Right lobe of liver (tissue), 6 donors: ENCODE results near the gene FAM241B. TPM values are rescaled to one million over a fixed set of nuclear protein-coding genes. Genes with fewer than 3 reads are reported as not detected.

Experiments used
- ATAC-seq, 4 donors: fragments of 200-7000 bp; cut with Tn5 transposase; one replicate each; pipeline ENCODE4 v1.9.1; 2020; ENCODE audit warnings: mild to moderate bottlenecking in 4 of 4, moderate library complexity in 4 of 4
- DNase-seq, 3 donors: peaks; one replicate each; pipeline ENCODE4 v3.0.0-alpha.2; 2020
- H3K27ac ChIP-seq, 3 donors: fragments of 200-600 bp; one replicate each; pipeline ENCODE4 v1.8.0; 2022
- H3K27me3 ChIP-seq, 2 donors: fragments of 200-600 bp; one replicate each; pipeline ENCODE4 v1.8.0; 2022
- H3K36me3 ChIP-seq, 4 donors: fragments of 200-600 bp; sonication (generic) in 1 of 4; one replicate each; pipeline versions ENCODE4 v1.5.1 to v1.8.0; 2017 to 2022; ENCODE audit warnings: control low read depth in 1 of 4
- H3K4me1 ChIP-seq, 4 donors: fragments of 200-600 bp; sonication (generic) in 1 of 4; one replicate each; pipeline versions ENCODE4 v1.5.1 to v1.8.0; 2017 to 2022; ENCODE audit warnings: control low read depth in 1 of 4
- H3K4me3 ChIP-seq, 3 donors: fragments of 200-600 bp; one replicate each; pipeline ENCODE4 v1.8.0; 2022
- H3K9me3 ChIP-seq, 4 donors: fragments of 200-600 bp; sonication (generic) in 1 of 4; one replicate each; pipeline versions ENCODE4 v1.5.1 to v1.8.0; 2017 to 2022; ENCODE audit warnings: control low read depth in 1 of 4
- CTCF ChIP-seq, 4 donors: fragments of 200-600 bp in 3 of 4; fragments of 450-650 bp in 1 of 4; IDR thresholded peaks; one replicate each; pipeline versions ENCODE4 v1.5.1 to v1.8.0; 2016 to 2022; ENCODE audit warnings: antibody characterized with exemption in 4 of 4, mild to moderate bottlenecking in 2 of 4
- POLR2A ChIP-seq: fragments of 450-650 bp; IDR thresholded peaks from one replicate; pipeline ENCODE4 v1.6.1; 2017; ENCODE audit warnings: antibody characterized with exemption, mild to moderate bottlenecking
- WGBS: methylation state at CpG from one replicate; pipeline ENCODE4 v1.1.6; 2018; ENCODE audit warnings: low coverage, low lambda C conversion rate; ENCODE audit not compliant: insufficient coverage; ENCODE audit errors: missing lambda C conversion rate; 5-methylcytosine and 5-hydroxymethylcytosine counted together
- intact Hi-C, 2 donors: fragments of 100-400 bp; cut with DNase I; formaldehyde crosslinking; loops; one replicate each; pipeline versions ENCODE4 v1.11.2 to v1.14.1; 2022
- total RNA-seq, 6 experiments: library from RNA; depleted of rRNA in 2 of 6; stranded (reverse); fragments of >200 nt in 2 of 6; fragmentation: NEBNext Ultra II Directional in 3 of 6; extraction: Animal tissue kit (Norgen Biotek cat#: 25700) in 3 of 6; gene quantifications; one replicate each; pipeline versions ENCODE4 v1.1.0 to v1.2.4, GENCODE V29; 2016 to 2023
- donor health status: DM: no; HTN: yes; CAD: no.
- donor health status: DM: no; HTN: no; CAD: no.
- donor health status: DM: no; HTN: no; CAD: no.
- donor health status: DM: no; HTN: yes; CAD: no.
- donor health status: DM: no; HTN: yes; CAD: no.

The FAM241B gene
- total RNA-seq, 6 experiments from 2014 or later, result 0.74 to 3.9 (median 1.5) TPM

- no peak for TF ChIP-seq POLR2A
- TF ChIP-seq CTCF (IDR thresholded peaks at IDR 0.05), result no peak
These were observed 3.2 kb upstream of the FAM241B start for GRCh38 chr10:69626826-69627225.

GRCh38 chr10:69628891-69629290 lies 1.2 kb upstream of the FAM241B start:
- Histone ChIP-seq H3K4me3 (no peak overlapping the region), H3K27me3 (no peaks in the 10 kb centered on the region), H3K9me3 (no peaks in the 10 kb centered on the region), H3K27ac (no peak overlapping the region), H3K36me3 (no peaks in the 10 kb centered on the region), H3K4me1 (no peaks in the 10 kb centered on the region)
- WGBS, result 38% methylated on average over 6 of the region's 6 CpGs
- intact Hi-C loops, result no loop called here
- DNase-seq (no peak), ATAC-seq (no peak)
- no peak for TF ChIP-seq POLR2A
- no peak for TF ChIP-seq CTCF (IDR thresholded peaks at IDR 0.05)

More at GRCh38 chr10:69626826-69627225, 3.2 kb upstream of the FAM241B start:
- ATAC-seq, result no peak
- H3K27ac ChIP-seq, result no peak overlapping the region
- no peaks in the 10 kb centered on the region for H3K4me1 ChIP-seq
- no peaks in the 10 kb centered on the region for H3K36me3 ChIP-seq
- H3K9me3 ChIP-seq, result no peaks in the 10 kb centered on the region
- intact Hi-C loops, result no loop called here
- H3K27me3 ChIP-seq, result no peaks in the 10 kb centered on the region
- H3K4me3 ChIP-seq, result no peak overlapping the region
- no peak for DNase-seq

- no peak for DNase-seq
- Histone ChIP-seq H3K36me3 (no peaks in the 10 kb centered on the region), H3K27ac (no peak overlapping the region), H3K27me3 (no peaks in the 10 kb centered on the region), H3K4me3 (peak overlapping the region in 2 of 3 donors; percentile 60 to 67), H3K4me1 (no peaks in the 10 kb centered on the region), H3K9me3 (no peaks in the 10 kb centered on the region)
- no peak for ATAC-seq
- TF ChIP-seq CTCF (IDR thresholded peaks at IDR 0.05) (no peak), POLR2A (no peak)
- intact Hi-C loops, result no loop called here
- WGBS, result no CpG with 5 or more reads among the region's 2 CpGs
These were observed 539 bp upstream of the FAM241B start for GRCh38 chr10:69629519-69629896.

- TF ChIP-seq POLR2A (no peak), CTCF (IDR thresholded peaks at IDR 0.05) (no peak)
- Histone ChIP-seq H3K9me3 (no peaks in the 10 kb centered on the region), H3K27me3 (no peaks in the 10 kb centered on the region), H3K36me3 (no peaks in the 10 kb centered on the region), H3K27ac (no peak overlapping the region), H3K4me1 (no peaks in the 10 kb centered on the region), H3K4me3 (peak overlapping the region; percentile 56 to 67 (median 60))
- DNase-seq (no peak), ATAC-seq (no peak)
- WGBS, result 43% methylated on average over 8 of the region's 24 CpGs
- intact Hi-C loops, result loop anchor here in 1 of 2 donors (10.0 kb wide), 1 partner anchor 216 kb away; the partner anchor contains the start of gene TACR2
These were observed 779 bp downstream of the FAM241B start for GRCh38 chr10:69630651-69631400.
